SK-N-SH treated with all-trans-retinoic acid at 6 μM for 48 hours (cell line): ENCODE results near the gene PAK5.

Experiments
- ARNTL ChIP-seq: fragments of 450-650 bp; formaldehyde crosslinking; IDR thresholded peaks from 2 replicates; pipeline ENCODE4 v1.5.0; 2020; ENCODE audit warnings: low read depth, mild to moderate bottlenecking, moderate library complexity, borderline replicate concordance
- BACH2 ChIP-seq: fragments of 250-450 bp; sonication (Bioruptor Pico); IDR thresholded peaks from 2 replicates; pipeline ENCODE4 v1.9.0; 2021; ENCODE audit warnings: mild to moderate bottlenecking, borderline replicate concordance
- OSR1 ChIP-seq: fragments of 250-450 bp; sonication (Bioruptor Pico); IDR thresholded peaks from 2 replicates; pipeline ENCODE4 v1.8.0; 2022; ENCODE audit warnings: moderate library complexity, mild to moderate bottlenecking, inconsistent platforms
- RARB ChIP-seq: fragments of 250-450 bp; sonication (Bioruptor Pico); IDR thresholded peaks from 2 replicates; pipeline ENCODE4 v1.8.0; 2021; ENCODE audit warnings: mild to moderate bottlenecking, moderate library complexity
- TOX ChIP-seq: fragments of 250-450 bp; sonication (Bioruptor Pico); IDR thresholded peaks from 2 replicates; pipeline ENCODE4 v1.8.0; 2021; ENCODE audit warnings: mild to moderate bottlenecking, moderate library complexity, borderline replicate concordance
- ZC3H10 ChIP-seq: fragments of 250-450 bp; sonication (Bioruptor Pico); IDR thresholded peaks from 2 replicates; pipeline ENCODE4 v1.5.1; 2021; ENCODE audit warnings: mild to moderate bottlenecking, moderate library complexity
- ZFP3 ChIP-seq: fragments of 250-450 bp; sonication (Bioruptor Pico); IDR thresholded peaks from 2 replicates; pipeline ENCODE4 v1.5.0; 2020; ENCODE audit warnings: mild to moderate bottlenecking, moderate library complexity
- ZNF70 ChIP-seq: fragments of 450-650 bp; formaldehyde crosslinking; IDR thresholded peaks from 2 replicates; pipeline ENCODE4 v1.5.0; 2020; ENCODE audit warnings: mild to moderate bottlenecking, moderate library complexity
- TF ChIP-seq, protein P1 (sequence below): fragments of 250-450 bp; sonication (Bioruptor Pico); IDR thresholded peaks from 2 replicates; pipeline ENCODE4 v1.8.0; 2020; ENCODE audit warnings: mild to moderate bottlenecking, moderate library complexity, borderline replicate concordance
- TF ChIP-seq, protein P2 (sequence below): fragments of 250-450 bp; sonication (Bioruptor Pico); IDR thresholded peaks from 2 replicates; pipeline ENCODE4 v1.5.1; 2020; ENCODE audit warnings: low read depth, mild to moderate bottlenecking, moderate library complexity

DNA sequence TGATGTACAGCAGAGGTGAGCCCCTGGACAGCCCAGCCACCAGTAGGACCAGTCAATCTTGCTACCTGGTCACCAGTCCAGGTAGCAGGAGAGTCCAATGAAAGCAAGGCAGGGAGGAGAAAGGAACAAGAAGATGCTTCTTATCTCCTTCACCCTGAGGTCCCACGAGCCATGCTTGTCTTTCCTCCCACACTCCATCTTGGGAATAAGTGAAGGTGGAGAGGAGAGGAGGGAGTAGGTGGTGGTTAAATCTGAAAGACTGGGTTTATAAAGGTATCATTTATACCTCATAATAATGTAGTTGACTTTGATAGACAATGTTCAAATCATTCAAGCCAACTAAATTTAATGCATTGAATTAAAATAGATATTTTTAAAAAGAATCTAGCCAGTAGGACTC is 288.6 kb downstream of the PAK5 start:
- no peak for TF ChIP-seq OSR1
- TF ChIP-seq, protein P1, sequence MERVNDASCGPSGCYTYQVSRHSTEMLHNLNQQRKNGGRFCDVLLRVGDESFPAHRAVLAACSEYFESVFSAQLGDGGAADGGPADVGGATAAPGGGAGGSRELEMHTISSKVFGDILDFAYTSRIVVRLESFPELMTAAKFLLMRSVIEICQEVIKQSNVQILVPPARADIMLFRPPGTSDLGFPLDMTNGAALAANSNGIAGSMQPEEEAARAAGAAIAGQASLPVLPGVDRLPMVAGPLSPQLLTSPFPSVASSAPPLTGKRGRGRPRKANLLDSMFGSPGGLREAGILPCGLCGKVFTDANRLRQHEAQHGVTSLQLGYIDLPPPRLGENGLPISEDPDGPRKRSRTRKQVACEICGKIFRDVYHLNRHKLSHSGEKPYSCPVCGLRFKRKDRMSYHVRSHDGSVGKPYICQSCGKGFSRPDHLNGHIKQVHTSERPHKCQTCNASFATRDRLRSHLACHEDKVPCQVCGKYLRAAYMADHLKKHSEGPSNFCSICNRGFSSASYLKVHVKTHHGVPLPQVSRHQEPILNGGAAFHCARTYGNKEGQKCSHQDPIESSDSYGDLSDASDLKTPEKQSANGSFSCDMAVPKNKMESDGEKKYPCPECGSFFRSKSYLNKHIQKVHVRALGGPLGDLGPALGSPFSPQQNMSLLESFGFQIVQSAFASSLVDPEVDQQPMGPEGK (CRISPR knock-in tag) = no peak
- TF ChIP-seq ZFP3 (CRISPR knock-in tag) = no peak
- no peak for TF ChIP-seq RARB (CRISPR knock-in tag)
- no peak for TF ChIP-seq ZNF70 (CRISPR knock-in tag)
- no peak for TF ChIP-seq BACH2
- TF ChIP-seq, protein P2, sequence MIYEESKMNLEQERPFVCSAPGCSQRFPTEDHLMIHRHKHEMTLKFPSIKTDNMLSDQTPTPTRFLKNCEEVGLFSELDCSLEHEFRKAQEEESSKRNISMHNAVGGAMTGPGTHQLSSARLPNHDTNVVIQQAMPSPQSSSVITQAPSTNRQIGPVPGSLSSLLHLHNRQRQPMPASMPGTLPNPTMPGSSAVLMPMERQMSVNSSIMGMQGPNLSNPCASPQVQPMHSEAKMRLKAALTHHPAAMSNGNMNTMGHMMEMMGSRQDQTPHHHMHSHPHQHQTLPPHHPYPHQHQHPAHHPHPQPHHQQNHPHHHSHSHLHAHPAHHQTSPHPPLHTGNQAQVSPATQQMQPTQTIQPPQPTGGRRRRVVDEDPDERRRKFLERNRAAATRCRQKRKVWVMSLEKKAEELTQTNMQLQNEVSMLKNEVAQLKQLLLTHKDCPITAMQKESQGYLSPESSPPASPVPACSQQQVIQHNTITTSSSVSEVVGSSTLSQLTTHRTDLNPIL (CRISPR knock-in tag) = no peak
- no peak for TF ChIP-seq ZC3H10 (CRISPR knock-in tag)
- TF ChIP-seq TOX (CRISPR knock-in tag) = no peak
- no peak for TF ChIP-seq ARNTL (CRISPR knock-in tag)
